PC-9 (cell line): Measurements from ENCODE around the gene MTHFD1L. TPM values are rescaled to one million over a fixed set of nuclear protein-coding genes. Genes with fewer than 3 reads are reported as not detected.
"Not testable (repeated sequence)": the region's sequence is repeated elsewhere in the genome, so short reads cannot be mapped to it uniquely, and the experiment has no call there.

Source experiments
- BruUV-seq: library from RNA; stranded (reverse); fragments of 400-500 nt; replicated peaks from 2 replicates; lab custom pipeline; 2021; lab: Mats Ljungman, UMichigan
- CTCF ChIA-PET: fragments of 300-600 bp; sonication (Branson Sonifier 250); formaldehyde crosslinking; loops from one replicate; lab custom pipeline; 2022; ENCODE audit warnings: antibody characterized with exemption; lab: Charles Lee
- POLR2A ChIA-PET: fragments of 300-600 bp; sonication (Branson Sonifier 250); formaldehyde crosslinking; loops from one replicate; lab custom pipeline; 2022; ENCODE audit warnings: antibody characterized with exemption; ENCODE audit not compliant: unreplicated experiment; lab: Charles Lee
- DNase-seq, 2 experiments: peaks; one replicate each; pipeline versions ENCODE4 v3.0.0 to v3.0.0-alpha.2; 2015 to 2022; ENCODE audit warnings: mixed read lengths in 1 of 2
- H2AFZ ChIP-seq: fragments of 200-600 bp; sonication (generic); 2 replicates; pipeline ENCODE4 v1.8.1; 2017; ENCODE audit warnings: antibody characterized with exemption
- H3F3A ChIP-seq: fragments of 200-600 bp; sonication (generic); 2 replicates; pipeline ENCODE4 v1.8.1; 2017; ENCODE audit warnings: antibody characterized with exemption, mild to moderate bottlenecking, low read depth; ENCODE audit not compliant: insufficient read depth
- H3K27ac ChIP-seq: fragments of 200-600 bp; sonication (generic); 2 replicates; pipeline ENCODE4 v1.6.1; 2016; ENCODE audit warnings: mixed run types
- H3K27me3 ChIP-seq: fragments of 200-600 bp; sonication (generic); 2 replicates; pipeline ENCODE4 v1.6.1; 2016; ENCODE audit warnings: low read depth, mixed run types; ENCODE audit not compliant: insufficient read depth
- H3K36me3 ChIP-seq: fragments of 200-600 bp; sonication (generic); 2 replicates; pipeline ENCODE4 v1.6.1; 2016; ENCODE audit warnings: low read depth, mixed run types
- H3K4me1 ChIP-seq: fragments of 200-600 bp; sonication (generic); replicated peaks from 2 replicates; pipeline ENCODE4 v1.6.1; 2016; ENCODE audit warnings: mixed run types; ENCODE audit not compliant: insufficient read depth
- H3K4me2 ChIP-seq: fragments of 200-600 bp; sonication (generic); 2 replicates; pipeline ENCODE4 v1.6.1; 2017; ENCODE audit warnings: mixed run types
- H3K4me3 ChIP-seq: fragments of 200-600 bp; sonication (generic); 2 replicates; pipeline ENCODE4 v1.6.1; 2016; ENCODE audit warnings: mixed run types
- H3K79me2 ChIP-seq: fragments of 200-600 bp; sonication (generic); 2 replicates; pipeline ENCODE4 v1.6.1; 2017; ENCODE audit warnings: low read depth, mixed run types
- H3K9me2 ChIP-seq: fragments of 200-600 bp; sonication (generic); 2 replicates; pipeline ENCODE4 v1.8.1; 2017; ENCODE audit warnings: mild to moderate bottlenecking; ENCODE audit not compliant: insufficient read depth
- H3K9me3 ChIP-seq: fragments of 200-600 bp; sonication (generic); 2 replicates; pipeline ENCODE4 v1.8.1; 2016; ENCODE audit warnings: low read depth; ENCODE audit not compliant: insufficient read depth
- H4K20me1 ChIP-seq: fragments of 200-600 bp; sonication (generic); 2 replicates; pipeline ENCODE4 v1.8.1; 2017; ENCODE audit not compliant: insufficient read depth
- EZH2 ChIP-seq: fragments of 200-600 bp; sonication (generic); IDR thresholded peaks from 2 replicates; pipeline ENCODE4 v1.8.0; 2017; ENCODE audit warnings: antibody characterized with exemption, low read depth
- intact Hi-C: fragments of 100-400 bp; cut with micrococcal nuclease; formaldehyde crosslinking; loops from one replicate; pipeline ENCODE4 v1.10.0; 2022; ENCODE audit not compliant: unreplicated experiment
- total RNA-seq: library from RNA; stranded (reverse); gene quantifications from 2 replicates; pipeline ENCODE4 v1.2.3, GENCODE V29; 2021
- TF ChIP-seq, protein P1 (sequence below): fragments of 200-600 bp; sonication (generic); conservative IDR thresholded peaks from 2 replicates; pipeline ENCODE4 v1.6.1; 2017; ENCODE audit warnings: mixed run types, antibody characterized with exemption, mild to moderate bottlenecking, moderate library complexity

The MTHFD1L gene
- total RNA-seq, 1 experiment from 2014 or later: 53.3 TPM

DNA sequence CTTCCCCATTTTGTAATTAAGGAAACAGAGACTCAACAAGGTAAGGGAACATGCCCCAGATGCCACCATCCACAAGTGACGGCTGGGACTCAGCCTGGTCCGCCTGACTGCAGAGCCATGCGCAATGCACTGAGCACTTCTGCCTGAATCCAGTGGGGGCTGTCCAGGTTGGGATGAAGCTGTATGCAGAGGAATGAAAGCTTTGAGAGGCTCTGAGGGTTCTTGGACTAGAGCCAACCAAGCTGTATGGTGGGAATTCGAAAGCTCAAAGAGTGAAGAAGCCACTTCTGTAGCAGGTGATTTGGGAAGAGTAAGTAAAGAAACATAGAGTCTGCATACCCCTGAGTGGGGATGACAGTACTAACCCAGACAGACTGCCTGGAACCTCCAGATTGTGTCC lies 246.6 kb downstream of the MTHFD1L start:
- no TSS peak for BruUV-seq
- no peaks in the 10 kb centered on the region for H4K20me1 ChIP-seq
- H3K27me3 ChIP-seq: no peaks in the 10 kb centered on the region
- no peaks in the 10 kb centered on the region; the same call in 1 of the 2 replicates for H3F3A ChIP-seq
- ChIA-PET POLR2A (interaction anchor here (0.5 kb wide), 1 partner anchor 30 kb away, joined by 3 read pairs; no protein-coding TSS in a partner anchor), CTCF (no interaction called here)
- no peak overlapping the region for H2AFZ ChIP-seq
- no peaks in the 10 kb centered on the region for H3K79me2 ChIP-seq
- H3K4me2 ChIP-seq: no peak overlapping the region
- no peak overlapping the region for H3K4me3 ChIP-seq
- DNase-seq: no peak
- TF ChIP-seq EZH2: no peak
- TF ChIP-seq, protein P1, sequence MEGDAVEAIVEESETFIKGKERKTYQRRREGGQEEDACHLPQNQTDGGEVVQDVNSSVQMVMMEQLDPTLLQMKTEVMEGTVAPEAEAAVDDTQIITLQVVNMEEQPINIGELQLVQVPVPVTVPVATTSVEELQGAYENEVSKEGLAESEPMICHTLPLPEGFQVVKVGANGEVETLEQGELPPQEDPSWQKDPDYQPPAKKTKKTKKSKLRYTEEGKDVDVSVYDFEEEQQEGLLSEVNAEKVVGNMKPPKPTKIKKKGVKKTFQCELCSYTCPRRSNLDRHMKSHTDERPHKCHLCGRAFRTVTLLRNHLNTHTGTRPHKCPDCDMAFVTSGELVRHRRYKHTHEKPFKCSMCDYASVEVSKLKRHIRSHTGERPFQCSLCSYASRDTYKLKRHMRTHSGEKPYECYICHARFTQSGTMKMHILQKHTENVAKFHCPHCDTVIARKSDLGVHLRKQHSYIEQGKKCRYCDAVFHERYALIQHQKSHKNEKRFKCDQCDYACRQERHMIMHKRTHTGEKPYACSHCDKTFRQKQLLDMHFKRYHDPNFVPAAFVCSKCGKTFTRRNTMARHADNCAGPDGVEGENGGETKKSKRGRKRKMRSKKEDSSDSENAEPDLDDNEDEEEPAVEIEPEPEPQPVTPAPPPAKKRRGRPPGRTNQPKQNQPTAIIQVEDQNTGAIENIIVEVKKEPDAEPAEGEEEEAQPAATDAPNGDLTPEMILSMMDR: no peak
- H3K9me2 ChIP-seq: no peaks in the 10 kb centered on the region
- no peaks in the 10 kb centered on the region for H3K9me3 ChIP-seq
- H3K27ac ChIP-seq: no peak overlapping the region
- no peaks in the 10 kb centered on the region for H3K4me1 ChIP-seq
- intact Hi-C loops: no loop called here
- no peaks in the 10 kb centered on the region for H3K36me3 ChIP-seq

DNA sequence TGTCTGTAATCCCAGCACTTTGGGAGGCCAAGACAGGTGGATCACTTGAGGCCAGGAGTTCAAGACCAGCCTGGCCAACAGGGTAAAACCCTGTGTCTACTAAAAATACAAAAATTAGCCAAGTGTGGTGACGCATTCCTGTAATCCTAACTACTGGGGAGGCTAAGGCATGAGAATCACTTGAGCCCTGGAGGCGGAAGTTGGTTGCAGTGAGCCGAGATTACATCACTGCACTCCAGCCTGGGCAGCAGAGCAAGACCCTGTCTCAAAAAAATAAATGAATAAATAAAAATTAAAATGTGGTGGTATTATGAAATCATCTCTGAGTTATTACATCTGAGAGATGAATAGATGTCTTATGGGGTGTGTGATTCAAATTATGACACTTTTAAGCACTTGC lies 247.4 kb downstream of the MTHFD1L start:
- H3K9me2 ChIP-seq, H4K20me1 ChIP-seq, H3K4me2 ChIP-seq, intact Hi-C loops, H3K27me3 ChIP-seq, DNase-seq, H2AFZ ChIP-seq, POLR2A ChIA-PET, H3K36me3 ChIP-seq, H3K79me2 ChIP-seq, H3K4me3 ChIP-seq, CTCF ChIA-PET, H3K27ac ChIP-seq, H3K9me3 ChIP-seq, H3K4me1 ChIP-seq, H3F3A ChIP-seq, BruUV-seq: not testable (repeated sequence)

DNA sequence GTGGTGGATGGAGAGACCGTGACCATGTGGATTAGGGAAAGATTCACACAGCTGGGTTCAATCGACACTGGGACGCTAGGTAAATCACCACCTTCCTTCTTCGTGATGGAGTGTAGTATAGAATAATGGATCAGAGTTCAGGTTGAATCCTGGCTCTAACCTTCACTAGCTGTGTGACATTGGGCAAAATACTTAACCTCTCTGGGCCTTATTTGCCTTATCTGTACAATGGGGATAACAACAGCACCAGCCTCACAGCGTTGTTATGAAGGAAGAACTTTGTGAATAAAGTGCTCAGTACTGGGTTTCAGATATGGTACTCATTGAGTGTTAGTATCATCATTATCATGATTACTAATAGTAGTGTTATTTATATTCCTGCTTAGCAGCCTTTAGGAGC lies 248.1 kb downstream of the MTHFD1L start:
- POLR2A ChIA-PET: no interaction called here
- Histone ChIP-seq H4K20me1 (no peaks in the 10 kb centered on the region), H3K4me1 (no peaks in the 10 kb centered on the region), H3K36me3 (no peaks in the 10 kb centered on the region), H2AFZ (no peak overlapping the region), H3K4me3 (no peak overlapping the region), H3K9me2 (no peaks in the 10 kb centered on the region), H3K4me2 (no peak overlapping the region), H3K79me2 (no peaks in the 10 kb centered on the region), H3K27me3 (no peaks in the 10 kb centered on the region), H3F3A (no peaks in the 10 kb centered on the region), H3K27ac (no peak overlapping the region), H3K9me3 (no peaks in the 10 kb centered on the region)
- DNase-seq: no peak
- TF ChIP-seq, protein P1: no peak
- no peak for TF ChIP-seq EZH2
- CTCF ChIA-PET: no interaction called here
- no TSS peak for BruUV-seq
- intact Hi-C loops: no loop called here

DNA sequence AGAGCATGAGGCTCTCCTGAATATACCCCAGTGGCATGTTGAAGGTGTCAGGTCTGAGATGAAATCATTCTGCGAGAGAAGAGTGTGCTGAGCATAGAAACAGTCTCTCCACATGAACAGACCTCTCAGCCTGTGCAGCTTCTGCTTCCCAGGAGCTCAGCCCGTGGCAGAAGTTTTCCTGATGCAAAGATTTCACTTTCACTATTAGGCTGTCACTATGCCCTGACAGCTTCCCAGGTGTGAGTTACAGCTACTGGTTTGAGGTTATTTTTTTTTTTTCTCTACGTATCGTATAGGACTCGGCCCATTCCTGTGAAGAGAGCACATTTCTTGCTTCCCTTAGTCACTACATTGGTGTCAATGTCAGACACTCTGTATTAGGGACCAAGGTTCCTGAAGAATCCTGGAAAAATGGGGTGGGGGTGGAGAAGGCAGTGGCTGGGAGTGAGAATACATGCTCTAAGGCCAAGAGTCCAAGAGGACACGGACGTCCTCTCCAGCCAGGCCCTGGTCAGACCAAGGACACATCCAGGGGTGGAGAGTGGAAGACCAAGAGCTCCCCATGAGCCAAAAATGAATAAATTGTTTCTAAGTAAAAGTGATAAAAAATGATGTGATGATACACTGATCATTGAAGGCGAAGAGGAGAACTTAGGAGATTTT lies 253.1 kb downstream of the MTHFD1L start:
- Histone ChIP-seq H3K27ac (no peak overlapping the region), H3K4me3 (no peak overlapping the region), H2AFZ (no peak overlapping the region), H3K4me1 (no peaks in the 10 kb centered on the region), H3K4me2 (no peak overlapping the region), H3F3A (no peaks in the 10 kb centered on the region), H3K79me2 (no peaks in the 10 kb centered on the region), H3K27me3 (no peaks in the 10 kb centered on the region), H4K20me1 (no peaks in the 10 kb centered on the region), H3K9me2 (no peaks in the 10 kb centered on the region), H3K9me3 (no peaks in the 10 kb centered on the region), H3K36me3 (no peaks in the 10 kb centered on the region)
- ChIA-PET POLR2A (no interaction called here), CTCF (no interaction called here)
- TF ChIP-seq, protein P1: no peak
- TF ChIP-seq EZH2: no peak
- intact Hi-C loops: no loop called here
- no TSS peak for BruUV-seq
- DNase-seq: no peak
